GM18861 (cell line): ENCODE results near the gene ARHGEF28.
A peak's percentile ranks its signal among the peaks of the same experiment; 100 is the strongest.

ENCODE experiments used
- ATAC-seq: cut with Tn5 transposase; IDR thresholded peaks from one replicate; pipeline ENCODE4 v1.9.1; 2021; ENCODE audit not compliant: unreplicated experiment

The ARHGEF28 gene

GRCh38 chr5:73838901-73839300 lies 212.9 kb downstream of the ARHGEF28 start:
- no peak for ATAC-seq

- ATAC-seq, result no peak
These were observed 215.6 kb downstream of the ARHGEF28 start for GRCh38 chr5:73841641-73842040.

GRCh38 chr5:73844165-73844564 lies 218.2 kb downstream of the ARHGEF28 start:
- ATAC-seq, result no peak

GRCh38 chr5:73851471-73852181 lies 225.6 kb downstream of the ARHGEF28 start:
- no peak for ATAC-seq

GRCh38 chr5:73853091-73853490 lies 227.1 kb downstream of the ARHGEF28 start:
- ATAC-seq, result peak; percentile 69

GRCh38 chr5:73856997-73857396 lies 231.0 kb downstream of the ARHGEF28 start:
- no peak for ATAC-seq

GRCh38 chr5:73857446-73857845 lies 231.4 kb downstream of the ARHGEF28 start:
- no peak for ATAC-seq

GRCh38 chr5:73858054-73858453 lies 232.1 kb downstream of the ARHGEF28 start:
- no peak for ATAC-seq

- no peak for ATAC-seq
These were observed 232.8 kb downstream of the ARHGEF28 start for GRCh38 chr5:73858776-73859175.

GRCh38 chr5:73859696-73860095 lies 233.7 kb downstream of the ARHGEF28 start:
- no peak for ATAC-seq

- ATAC-seq, result no peak
These were observed 235.5 kb downstream of the ARHGEF28 start for GRCh38 chr5:73861313-73861988.

- no peak for ATAC-seq
These were observed 236.8 kb downstream of the ARHGEF28 start for GRCh38 chr5:73862796-73863195.

GRCh38 chr5:73863876-73864275 lies 237.9 kb downstream of the ARHGEF28 start:
- no peak for ATAC-seq

GRCh38 chr5:73865315-73865714 lies 239.3 kb downstream of the ARHGEF28 start:
- ATAC-seq, result no peak

- ATAC-seq, result no peak
These were observed 241.6 kb downstream of the ARHGEF28 start for GRCh38 chr5:73867345-73868335.

- no peak for ATAC-seq
These were observed 257.6 kb downstream of the ARHGEF28 start for GRCh38 chr5:73883646-73884045.

- ATAC-seq, result no peak
These were observed 261.7 kb downstream of the ARHGEF28 start for GRCh38 chr5:73887688-73888087.

- no peak for ATAC-seq
These were observed 264.6 kb downstream of the ARHGEF28 start for GRCh38 chr5:73890569-73890968.

- ATAC-seq, result no peak
These were observed 266.2 kb downstream of the ARHGEF28 start for GRCh38 chr5:73892218-73892617.

GRCh38 chr5:73892806-73893205 lies 266.8 kb downstream of the ARHGEF28 start:
- no peak for ATAC-seq

- no peak for ATAC-seq
These were observed 267.8 kb downstream of the ARHGEF28 start for GRCh38 chr5:73893813-73894212.
